ENCODE measurements around the gene CREB1. TPM values are rescaled to one million over a fixed set of nuclear protein-coding genes. Genes with fewer than 3 reads are reported as not detected.

CREB1 gene
- total RNA-seq, 1 donor from 2014 or later = 127 TPM

GRCh38 chr2:207614824-207615223 lies 85.1 kb downstream of the CREB1 start:
- no peak for ATAC-seq (ENCODE audit: low read depth)
- H3K4me1 Mint-ChIP-seq = peaks cover 27% of the 10 kb centered on the region
- H3K36me3 Mint-ChIP-seq (ENCODE audit: low read depth) = peaks cover 61% of the 10 kb centered on the region
- no peaks in the 10 kb centered on the region for H3K27me3 Mint-ChIP-seq
- DNase-seq = no peak
- ChIA-PET POLR2A (no interaction called here), CTCF (no interaction called here)
- intact Hi-C loops (cut with micrococcal nuclease) = no loop called here
- no peaks in the 10 kb centered on the region for H3K9me3 Mint-ChIP-seq
- no peak for TF ChIP-seq CTCF (IDR thresholded peaks at IDR 0.05)
- no peak overlapping the region for H3K4me3 Mint-ChIP-seq
- no peak overlapping the region for H3K27ac Mint-ChIP-seq

GRCh38 chr2:207616185-207616584 lies 86.4 kb downstream of the CREB1 start:
- POLR2A ChIA-PET = interaction anchor here (0.7 kb wide), 1 partner anchor 10 kb away, joined by 3 read pairs; no protein-coding TSS in a partner anchor
- Mint-ChIP-seq H3K4me3 (no peak overlapping the region), H3K4me1 (peaks cover 39% of the 10 kb centered on the region), H3K9me3 (no peaks in the 10 kb centered on the region), H3K27ac (no peak overlapping the region), H3K27me3 (no peaks in the 10 kb centered on the region), H3K36me3 (ENCODE audit: low read depth) (peaks cover 72% of the 10 kb centered on the region)
- TF ChIP-seq CTCF (IDR thresholded peaks at IDR 0.05) = no peak
- ATAC-seq (ENCODE audit: low read depth) (no peak), DNase-seq (no peak)
- CTCF ChIA-PET = interaction anchor here (0.6 kb wide), 1 partner anchor 153 kb away, joined by 4 read pairs; the partner anchor contains the start of gene FZD5
- intact Hi-C loops (cut with micrococcal nuclease) = no loop called here

- no peaks in the 10 kb centered on the region for H3K27me3 Mint-ChIP-seq
- ChIA-PET POLR2A (no interaction called here), CTCF (no interaction called here)
- H3K4me3 Mint-ChIP-seq = no peak overlapping the region
- H3K9me3 Mint-ChIP-seq = no peaks in the 10 kb centered on the region
- no peak for DNase-seq
- intact Hi-C loops (cut with micrococcal nuclease) = no loop called here
- peaks cover 80% of the 10 kb centered on the region for H3K36me3 Mint-ChIP-seq (ENCODE audit: low read depth)
- peaks cover 49% of the 10 kb centered on the region for H3K4me1 Mint-ChIP-seq
- no peak for ATAC-seq (ENCODE audit: low read depth)
- H3K27ac Mint-ChIP-seq = no peak overlapping the region
- TF ChIP-seq CTCF (IDR thresholded peaks at IDR 0.05) = no peak
Measured at GRCh38 chr2:207617011-207617671, 87.4 kb downstream of the CREB1 start.

GRCh38 chr2:207619764-207620203 lies 90.0 kb downstream of the CREB1 start:
- ATAC-seq (ENCODE audit: low read depth) = peak; percentile 63
- ChIA-PET CTCF (no interaction called here), POLR2A (interaction anchor here (0.6 to 2.6 kb wide), 3 partner anchors 71 to 116 kb away, joined by 3 to 17 read pairs (median 3); partner anchors contain the start of gene CREB1)
- intact Hi-C loops (cut with micrococcal nuclease) = loop anchor here (1.0 to 10.0 kb wide), 4 partner anchors 32 to 1915 kb away; partner anchors contain the start of genes CREB1 and INO80D
- DNase-seq = no peak
- Mint-ChIP-seq H3K4me1 (peaks cover 68% of the 10 kb centered on the region), H3K9me3 (no peaks in the 10 kb centered on the region), H3K27me3 (no peaks in the 10 kb centered on the region), H3K4me3 (peak overlapping the region; percentile 17), H3K27ac (peak overlapping the region; percentile 82), H3K36me3 (ENCODE audit: low read depth) (peaks cover 82% of the 10 kb centered on the region)
- TF ChIP-seq CTCF (IDR thresholded peaks at IDR 0.05) = no peak

GRCh38 chr2:207621501-207622039 lies 91.8 kb downstream of the CREB1 start:
- intact Hi-C loops (cut with micrococcal nuclease) = loop anchor here (5.0 to 10.0 kb wide), 3 partner anchors 34 to 1917 kb away; partner anchors contain the start of gene INO80D
- H3K36me3 Mint-ChIP-seq (ENCODE audit: low read depth) = peaks cover 67% of the 10 kb centered on the region
- peak overlapping the region; percentile 81 for H3K27ac Mint-ChIP-seq
- ChIA-PET POLR2A (interaction anchor here (0.6 to 2.2 kb wide), 9 partner anchors 10 to 653 kb away, joined by 3 to 11 read pairs (median 4); partner anchors contain the start of genes CCNYL1, CREB1 and PLEKHM3), CTCF (no interaction called here)
- H3K4me1 Mint-ChIP-seq = peaks cover 64% of the 10 kb centered on the region
- no peaks in the 10 kb centered on the region for H3K9me3 Mint-ChIP-seq
- TF ChIP-seq CTCF (IDR thresholded peaks at IDR 0.05) = no peak
- DNase-seq (no peak), ATAC-seq (ENCODE audit: low read depth) (no peak)
- H3K27me3 Mint-ChIP-seq = no peaks in the 10 kb centered on the region
- peak overlapping the region; percentile 55 for H3K4me3 Mint-ChIP-seq
